Heart right ventricle (tissue), 16 donors: ENCODE results near the gene SARDH. TPM values are rescaled to one million over a fixed set of nuclear protein-coding genes. Genes with fewer than 3 reads are reported as not detected.

ENCODE experiments used
- ATAC-seq, 8 donors: fragments of 200-7000 bp; cut with Tn5 transposase; one replicate each; pipeline ENCODE4 v1.9.1; 2020; ENCODE audit warnings: mild to moderate bottlenecking in 8 of 8, moderate library complexity in 8 of 8, moderate number of reproducible peaks in 1 of 8
- DNase-seq, 2 donors: peaks; one replicate each; pipeline ENCODE4 v3.0.0-alpha.2; 2020
- H3K27ac ChIP-seq, 10 donors: fragments of 200-600 bp; sonication (generic) in 2 of 10; one replicate each; pipeline versions ENCODE4 v1.5.0 to v1.8.0; 2020 to 2022; ENCODE audit warnings: mild to moderate bottlenecking in 3 of 10
- H3K27me3 ChIP-seq, 7 donors: fragments of 200-600 bp; one replicate each; pipeline ENCODE4 v1.8.0; 2021 to 2022; ENCODE audit warnings: mild to moderate bottlenecking in 2 of 7
- H3K36me3 ChIP-seq, 9 donors: fragments of 200-600 bp; sonication (generic) in 1 of 9; one replicate each; pipeline versions ENCODE4 v1.5.0 to v1.8.0; 2020 to 2022; ENCODE audit warnings: mild to moderate bottlenecking in 2 of 9
- H3K4me1 ChIP-seq, 9 donors: fragments of 200-600 bp; sonication (generic) in 1 of 9; one replicate each; pipeline versions ENCODE4 v1.5.0 to v1.8.0; 2020 to 2022; ENCODE audit warnings: mild to moderate bottlenecking in 4 of 9
- H3K4me3 ChIP-seq, 10 donors: fragments of 200-600 bp; sonication (generic) in 2 of 10; one replicate each; pipeline versions ENCODE4 v1.5.0 to v1.8.0; 2020 to 2022; ENCODE audit warnings: mild to moderate bottlenecking in 7 of 10, moderate library complexity in 2 of 10
- H3K9me3 ChIP-seq, 11 donors: fragments of 200-600 bp in 10 of 11; sonication (generic) in 2 of 11; one replicate each; pipeline versions ENCODE4 v1.5.0 to v1.8.0; 2013 to 2022; ENCODE audit warnings: mild to moderate bottlenecking in 2 of 11, control low read depth in 1 of 11, moderate library complexity in 1 of 11
- WGBS, 2 donors: extraction: QIAGEN DNeasy Blood & Tissue Kit; methylation state at CpG; one replicate each; pipeline ENCODE4 v1.1.7; 2013; ENCODE audit warnings: inconsistent platforms in 1 of 2; 5-methylcytosine and 5-hydroxymethylcytosine counted together
- intact Hi-C, 10 donors: fragments of 100-400 bp; cut with DNase I; formaldehyde crosslinking; loops; one replicate each; pipeline versions ENCODE4 v1.11.1 to v1.14.2; 2022
- polyA plus RNA-seq, 2 donors: library from polyadenylated mRNA; stranded (reverse); fragments of 200-250 nt; gene quantifications; one replicate each; pipeline ENCODE4 v1.2.3, GENCODE V29; 2013
- total RNA-seq, 10 donors: library from RNA; stranded (reverse); fragmentation: NEBNext Ultra II Directional in 3 of 10; extraction: Animal tissue kit (Norgen Biotek cat#: 25700) in 3 of 10; gene quantifications; one replicate each; pipeline versions ENCODE4 v1.2.1 to v1.2.4, GENCODE V29; 2021 to 2023
- TF ChIP-seq, protein P1 (sequence below), 9 donors: fragments of 200-600 bp; sonication (generic) in 2 of 9; IDR thresholded peaks; one replicate each; pipeline versions ENCODE4 v1.5.0 to v1.8.0; 2021 to 2022; ENCODE audit warnings: antibody characterized with exemption in 9 of 9, mild to moderate bottlenecking in 5 of 9, moderate library complexity in 1 of 9
- donor health status: Arrhythmogenic right ventricular cardiomyopathy.
- donor health status: ischemic (EF 13 %, LVEDD 7.1; RV severe dilation, severe dysfunction).
- donor health status: healthy with polysubstance abuse.
- donor health status: DM: no; HTN: yes; CAD: no.
- donor health status: DM: no; HTN: no; CAD: no.
- donor health status: ischemic (EF 25% LVEDD 6.9; RV normal size, moderate dysfunction).
- donor health status: ischemic (EF 25% LVEDD 5.7; RV mildly dilated, moderate dysfunction).
- donor health status: healthy.
- donor health status: DM: yes; HTN: yes; CAD: no.
- donor health status: Ischemic cardiomyopathy.
- donor health status: ischemic (EF 35%, LVEDD 5.7; RV mildly dilated, moderate dysfunction).
- donor health status: nonischemic (EF 11% LVEDD 7.7; RV severe dilation, severe dysfunction).
- donor health status: DM: yes; HTN: yes; CAD: no.
- donor health status: PGD.
- donor health status: ischemic (EF 29% LVEDD 5.4; RV normal size, mild dysfunction).
- donor health status: nonischemic (EF 23%, LVEDD 6.1; RV moderate dilation, normal function).

The SARDH gene
- total and polyA plus RNA-seq, 12 donors: 0.28 to 1.8 (median 0.53) TPM

DNA sequence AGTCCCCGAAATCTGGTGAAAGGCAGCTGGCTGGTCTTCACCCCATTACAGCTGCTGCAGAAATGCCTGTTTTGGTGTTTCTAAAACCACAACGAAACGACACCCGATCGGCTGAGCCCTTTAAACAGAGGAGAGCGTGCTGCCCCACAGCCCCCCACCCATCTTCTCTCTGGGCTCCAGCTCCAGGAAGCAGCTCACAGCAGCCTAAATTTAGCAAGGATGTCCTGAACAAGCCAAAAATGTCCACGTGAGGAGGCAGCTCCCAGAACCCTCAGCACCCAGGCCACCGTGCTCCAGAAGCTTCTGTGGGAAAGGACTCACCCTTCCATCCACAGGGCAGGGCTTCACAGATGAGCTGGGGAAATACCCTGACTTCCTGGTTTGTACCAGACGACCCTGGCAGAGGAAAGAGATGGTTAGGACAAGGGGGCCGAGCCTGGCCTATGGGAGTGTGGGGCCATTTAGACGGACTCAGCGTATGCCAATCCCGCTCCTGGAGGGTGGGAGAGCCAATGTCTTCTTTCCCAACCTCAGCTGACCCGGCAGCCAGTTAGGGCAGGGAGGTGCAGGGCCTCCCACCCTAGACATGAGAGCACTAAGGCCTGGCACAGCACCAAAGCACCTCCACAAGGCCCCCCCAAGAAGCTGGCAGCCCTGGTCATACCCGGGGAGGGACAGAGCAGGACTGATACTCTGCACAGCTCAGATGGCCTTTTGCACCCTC, 39.1 kb upstream of the SARDH start:
- H3K4me3 ChIP-seq: no peak overlapping the region
- peaks cover 0 to 57% (median 13%) of the 10 kb centered on the region in 9 donors for H3K36me3 ChIP-seq
- peaks cover 0 to 14% (median 0%) of the 10 kb centered on the region in 11 donors for H3K9me3 ChIP-seq
- 67 to 71% methylated on average over 15 of the region's 15 CpGs for WGBS, 2 donors
- ATAC-seq (peak in 7 of 8 donors; percentile 28 to 70 (median 60)), DNase-seq (peak in 1 of 2 donors; percentile 40)
- TF ChIP-seq, protein P1, sequence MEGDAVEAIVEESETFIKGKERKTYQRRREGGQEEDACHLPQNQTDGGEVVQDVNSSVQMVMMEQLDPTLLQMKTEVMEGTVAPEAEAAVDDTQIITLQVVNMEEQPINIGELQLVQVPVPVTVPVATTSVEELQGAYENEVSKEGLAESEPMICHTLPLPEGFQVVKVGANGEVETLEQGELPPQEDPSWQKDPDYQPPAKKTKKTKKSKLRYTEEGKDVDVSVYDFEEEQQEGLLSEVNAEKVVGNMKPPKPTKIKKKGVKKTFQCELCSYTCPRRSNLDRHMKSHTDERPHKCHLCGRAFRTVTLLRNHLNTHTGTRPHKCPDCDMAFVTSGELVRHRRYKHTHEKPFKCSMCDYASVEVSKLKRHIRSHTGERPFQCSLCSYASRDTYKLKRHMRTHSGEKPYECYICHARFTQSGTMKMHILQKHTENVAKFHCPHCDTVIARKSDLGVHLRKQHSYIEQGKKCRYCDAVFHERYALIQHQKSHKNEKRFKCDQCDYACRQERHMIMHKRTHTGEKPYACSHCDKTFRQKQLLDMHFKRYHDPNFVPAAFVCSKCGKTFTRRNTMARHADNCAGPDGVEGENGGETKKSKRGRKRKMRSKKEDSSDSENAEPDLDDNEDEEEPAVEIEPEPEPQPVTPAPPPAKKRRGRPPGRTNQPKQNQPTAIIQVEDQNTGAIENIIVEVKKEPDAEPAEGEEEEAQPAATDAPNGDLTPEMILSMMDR (IDR thresholded peaks at IDR 0.05): no peak
- peaks cover 0 to 18% (median 3%) of the 10 kb centered on the region in 9 donors for H3K4me1 ChIP-seq
- intact Hi-C loops: no loop called here
- H3K27ac ChIP-seq: peak overlapping the region in 1 of 10 donors; percentile 43
- no peaks in the 10 kb centered on the region for H3K27me3 ChIP-seq

DNA sequence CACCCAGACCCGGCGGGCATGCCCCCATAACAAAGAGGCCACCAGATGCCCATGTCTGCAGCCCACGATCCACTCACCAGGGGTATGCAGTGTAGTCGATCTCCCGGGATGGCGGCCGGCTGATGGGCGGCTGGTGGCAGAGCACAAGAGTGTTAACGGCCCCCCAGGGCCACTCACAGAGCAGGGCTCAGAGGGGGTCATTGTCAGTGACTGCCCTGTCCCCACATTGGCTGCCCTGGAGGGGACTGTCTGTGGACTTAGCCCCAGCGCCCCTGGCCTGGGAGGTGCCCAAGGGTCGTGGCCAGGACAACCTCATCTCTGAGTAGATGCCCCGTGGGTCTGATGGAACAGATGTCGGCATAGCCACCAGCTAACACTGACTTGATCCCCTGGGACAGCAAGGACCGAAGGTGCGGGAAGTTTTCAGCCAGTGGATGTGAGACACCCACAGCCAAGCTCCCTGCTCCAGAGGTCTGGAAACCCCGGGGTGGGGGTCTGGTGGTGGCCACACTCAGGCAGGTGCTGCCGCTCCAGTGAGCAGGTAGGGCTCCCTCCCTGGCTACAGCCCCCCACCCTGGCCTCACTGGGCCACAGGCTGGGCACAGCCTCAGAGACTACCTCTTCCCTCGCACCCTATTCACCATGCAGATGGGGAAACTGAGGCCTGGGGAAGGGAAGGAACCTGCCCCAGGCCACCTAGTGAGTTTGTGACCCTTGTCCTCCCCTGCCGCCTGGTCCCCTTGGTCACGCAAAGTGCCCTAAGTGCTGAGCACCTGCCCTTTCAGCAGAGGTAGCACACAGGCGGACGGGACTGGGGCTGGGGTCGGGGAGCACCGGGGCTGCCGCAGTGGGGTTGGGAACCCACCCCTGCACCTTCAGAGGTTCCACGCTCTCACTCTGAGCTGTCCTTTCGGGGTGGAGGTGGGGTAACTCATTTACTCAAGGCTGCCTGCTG, 38.1 kb upstream of the SARDH start:
- Histone ChIP-seq H3K9me3 (peaks cover 0 to 14% (median 0%) of the 10 kb centered on the region in 11 donors), H3K36me3 (peaks cover 0 to 65% (median 13%) of the 10 kb centered on the region in 9 donors), H3K4me3 (no peak overlapping the region), H3K27ac (no peak overlapping the region), H3K27me3 (no peaks in the 10 kb centered on the region), H3K4me1 (peaks cover 0 to 18% (median 3%) of the 10 kb centered on the region in 9 donors)
- intact Hi-C loops: no loop called here
- ATAC-seq: no peak
- TF ChIP-seq, protein P1 (IDR thresholded peaks at IDR 0.05): no peak
- WGBS, 2 donors: 97% methylated on average over 27 of the region's 27 CpGs
- DNase-seq: no peak

DNA sequence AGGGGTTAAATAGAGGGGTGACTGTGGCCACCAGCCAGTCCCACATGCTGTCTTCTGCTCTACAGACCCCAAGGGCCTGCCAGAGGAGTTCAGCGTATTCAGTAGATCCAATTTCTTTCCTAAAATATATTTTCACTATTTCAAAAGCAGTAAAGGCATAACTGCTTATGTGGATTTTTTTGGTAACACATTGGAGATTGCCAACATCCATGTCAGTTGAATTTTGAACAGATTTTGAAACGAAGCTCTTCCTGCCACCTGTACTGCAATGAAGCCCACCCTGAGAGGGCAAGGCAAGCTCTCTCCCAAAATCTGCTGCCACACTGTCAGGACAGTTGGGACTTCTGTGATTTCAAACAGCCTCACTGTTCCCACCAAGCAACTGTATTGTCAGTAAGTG, 37.1 kb upstream of the SARDH start:
- Histone ChIP-seq H3K27ac (no peak overlapping the region), H3K4me1 (peaks cover 0 to 18% (median 3%) of the 10 kb centered on the region in 9 donors), H3K27me3 (no peaks in the 10 kb centered on the region), H3K9me3 (peaks cover 0 to 14% (median 0%) of the 10 kb centered on the region in 11 donors), H3K4me3 (no peak overlapping the region), H3K36me3 (peaks cover 0 to 68% (median 13%) of the 10 kb centered on the region in 9 donors)
- no peak for ATAC-seq
- intact Hi-C loops: no loop called here
- WGBS, 2 donors: 93 to 97% methylated on average over 2 of the region's 2 CpGs
- TF ChIP-seq, protein P1 (IDR thresholded peaks at IDR 0.05): no peak
- DNase-seq: no peak

DNA sequence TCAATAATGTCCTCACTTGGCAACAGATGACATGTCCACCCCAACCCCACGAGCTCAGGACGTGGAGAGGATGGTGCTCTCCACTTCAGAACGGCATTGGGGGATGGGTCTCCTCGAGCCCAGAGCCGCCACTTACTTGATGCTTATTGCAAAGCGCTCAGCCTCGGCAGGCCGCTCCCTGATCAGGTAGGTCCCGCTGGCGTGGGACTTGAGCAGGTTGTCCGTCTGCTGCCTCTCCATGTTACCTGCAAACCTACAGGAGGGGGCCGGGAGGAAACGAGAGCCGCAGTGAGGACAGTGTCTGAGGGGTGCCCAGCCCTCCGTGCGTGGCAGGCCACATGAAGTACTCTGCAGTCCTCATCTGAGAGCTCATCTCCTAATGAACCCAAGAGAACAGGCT, 36.6 kb upstream of the SARDH start:
- intact Hi-C loops: no loop called here
- 98 to 99% methylated on average over 16 of the region's 16 CpGs for WGBS, 2 donors
- TF ChIP-seq, protein P1 (IDR thresholded peaks at IDR 0.05): no peak
- no peak overlapping the region for H3K4me3 ChIP-seq
- no peak overlapping the region for H3K27ac ChIP-seq
- ATAC-seq (no peak), DNase-seq (no peak)
- peaks cover 0 to 18% (median 3%) of the 10 kb centered on the region in 9 donors for H3K4me1 ChIP-seq
- peaks cover 0 to 73% (median 13%) of the 10 kb centered on the region in 9 donors for H3K36me3 ChIP-seq
- H3K9me3 ChIP-seq: peaks cover 0 to 14% (median 0%) of the 10 kb centered on the region in 11 donors
- no peaks in the 10 kb centered on the region for H3K27me3 ChIP-seq
